Keratinocyte (primary cell): ENCODE measurements around the gene RASA3. TPM values are rescaled to one million over a fixed set of nuclear protein-coding genes. Genes with fewer than 3 reads are reported as not detected.

Experiments
- DNase-seq: peaks from one replicate; pipeline ENCODE4 v3.0.0-alpha.2; 2011; ENCODE audit warnings: low read depth, missing footprints, low spot score
- FAIRE-seq: peaks from 2 replicates; lab custom pipeline; 2011; peaks lifted over from hg19 to GRCh38; lab: Jason Lieb, UNC
- H2AFZ ChIP-seq: 2 replicates; pipeline ENCODE4 v1.6.0; 2012; ENCODE audit warnings: low read length, control low read depth, inconsistent platforms; ENCODE audit not compliant: control insufficient read depth
- H3K27ac ChIP-seq: 2 replicates; pipeline ENCODE4 v1.5.1; 2011; ENCODE audit warnings: low read length; ENCODE audit not compliant: control insufficient read depth, insufficient read depth
- H3K27me3 ChIP-seq: 3 replicates; pipeline ENCODE4 v1.6.0; 2011; ENCODE audit warnings: low read length; ENCODE audit not compliant: control insufficient read depth, insufficient read depth; ENCODE audit errors: extremely low read depth
- H3K36me3 ChIP-seq, 2 experiments: 2 replicates in 1 of 2; 3 replicates in 1 of 2; pipeline ENCODE4 v1.5.1; 2011; ENCODE audit warnings: low read length in 2 of 2, mild to moderate bottlenecking in 1 of 2; ENCODE audit not compliant: control insufficient read depth in 2 of 2, insufficient read depth in 2 of 2; ENCODE audit errors: extremely low read depth in 1 of 2
- H3K4me1 ChIP-seq: 3 replicates; pipeline ENCODE4 v1.5.1; 2011; ENCODE audit warnings: low read length; ENCODE audit not compliant: control insufficient read depth, insufficient read depth; ENCODE audit errors: extremely low read depth
- H3K4me2 ChIP-seq: 3 replicates; pipeline ENCODE4 v1.6.0; 2011; ENCODE audit warnings: low read depth, low read length; ENCODE audit not compliant: control insufficient read depth, insufficient read depth; ENCODE audit errors: extremely low read depth
- H3K4me3 ChIP-seq, 3 experiments: fragments of 200-600 bp in 1 of 3; sonication (generic) in 1 of 3; 2 replicates in 2 of 3; 3 replicates in 1 of 3; pipeline ENCODE4 v1.5.1; 2011 to 2016; ENCODE audit warnings: low read length in 3 of 3, mild to moderate bottlenecking in 3 of 3, control low read depth in 2 of 3, inconsistent platforms in 1 of 3, low read depth in 1 of 3, mixed read lengths in 1 of 3, mixed run types in 1 of 3, moderate library complexity in 1 of 3; ENCODE audit not compliant: control insufficient read depth in 2 of 3, insufficient read depth in 2 of 3; ENCODE audit errors: extremely low read depth in 1 of 3
- H3K79me2 ChIP-seq: 2 replicates; pipeline ENCODE4 v1.6.0; 2012; ENCODE audit warnings: low read length; ENCODE audit not compliant: control insufficient read depth, insufficient read depth
- H3K9ac ChIP-seq: 3 replicates; pipeline ENCODE4 v1.6.0; 2011; ENCODE audit warnings: low read length; ENCODE audit not compliant: control insufficient read depth, insufficient read depth; ENCODE audit errors: extremely low read depth
- H3K9me1 ChIP-seq: 3 replicates; pipeline ENCODE4 v1.6.0; 2011; ENCODE audit warnings: low read length; ENCODE audit not compliant: control insufficient read depth, insufficient read depth; ENCODE audit errors: extremely low read depth
- H3K9me3 ChIP-seq: 2 replicates; pipeline ENCODE4 v1.5.1; 2012; ENCODE audit warnings: low read depth, low read length; ENCODE audit not compliant: control insufficient read depth
- H4K20me1 ChIP-seq: 3 replicates; pipeline ENCODE4 v1.6.0; 2011; ENCODE audit warnings: low read length; ENCODE audit not compliant: control insufficient read depth, insufficient read depth; ENCODE audit errors: extremely low read depth
- CTCF ChIP-seq, 3 experiments: IDR thresholded peaks in 1 of 3; conservative IDR thresholded peaks in 1 of 3; optimal IDR thresholded peaks in 1 of 3; 2 replicates in 2 of 3; 3 replicates in 1 of 3; pipeline versions ENCODE3 to v1.5.1; 2011; ENCODE audit warnings: low read length in 3 of 3, mild to moderate bottlenecking in 3 of 3, moderate library complexity in 2 of 3, control low read depth in 1 of 3, inconsistent platforms in 1 of 3; ENCODE audit not compliant: insufficient read depth in 2 of 3; ENCODE audit errors: extremely low read depth in 1 of 3
- EZH2 ChIP-seq: IDR thresholded peaks from one replicate; pipeline ENCODE4 v1.6.1; 2012; ENCODE audit warnings: inconsistent platforms, mild to moderate bottlenecking, low read length, moderate library complexity
- dilution Hi-C: fragments of 300-500 bp; cut with MboI; formaldehyde crosslinking; loops from one replicate; pipeline ENCODE4 v1.7.0; 2020; ENCODE audit warnings: low sequenced_read_pairs; ENCODE audit not compliant: extremely low pct_ligation_motif_present
- polyA plus RNA-seq, 5 experiments: library from polyadenylated mRNA; depleted of rRNA in 3 of 5; stranded (reverse) in 3 of 5; stranded (forward) in 1 of 5; unstranded in 1 of 5; fragments of >200 nt; gene quantifications; 1 replicate in 1 of 5; 2 replicates in 3 of 5; 3 replicates in 1 of 5; pipeline versions ENCODE4 v1.2.1 to v1.2.3, GENCODE V29; 2011 to 2012; ENCODE audit warnings: missing spikeins in 2 of 5, low read depth in 1 of 5, low replicate concordance in 1 of 5

The RASA3 gene
- polyA plus RNA-seq, 1 donor (not counting 4 experiments of a cell fraction or from before 2014, with no cell fraction given) = 4.1 TPM

- Histone ChIP-seq H3K4me1 (no peaks in the 10 kb centered on the region), H3K36me3 (no peaks in the 10 kb centered on the region), H4K20me1 (no peaks in the 10 kb centered on the region), H2AFZ (no peak overlapping the region), H3K27me3 (peaks cover under 1% of the 10 kb centered on the region), H3K9me1 (no peaks in the 10 kb centered on the region), H3K79me2 (no peaks in the 10 kb centered on the region), H3K27ac (no peak overlapping the region), H3K9ac (no peak overlapping the region), H3K9me3 (no peaks in the 10 kb centered on the region), H3K4me2 (no peak overlapping the region), H3K4me3 (no peak overlapping the region)
- TF ChIP-seq EZH2 (no peak), CTCF (optimal IDR thresholded peaks at IDR 0.05 in 1 of 3, IDR thresholded peaks at IDR 0.05 in 1 of 3, conservative IDR thresholded peaks at IDR 0.05 in 1 of 3; ENCODE audit: extremely low read depth in 1 of 3, insufficient read depth in 2 of 3, low read length in 3 of 3) (no peak)
- FAIRE-seq (no peak), DNase-seq (no peak)
- dilution Hi-C loops = no loop called here
Observed at GRCh38 chr13:114029866-114030625, 102.4 kb downstream of the RASA3 start.

GRCh38 chr13:114027826-114028225 lies 104.6 kb downstream of the RASA3 start:
- Histone ChIP-seq H3K4me1 (no peaks in the 10 kb centered on the region), H3K4me2 (no peak overlapping the region), H3K9ac (no peak overlapping the region), H3K4me3 (no peak overlapping the region), H3K36me3 (no peaks in the 10 kb centered on the region), H2AFZ (no peak overlapping the region), H3K27ac (no peak overlapping the region), H3K9me3 (no peaks in the 10 kb centered on the region), H4K20me1 (no peaks in the 10 kb centered on the region), H3K27me3 (no peaks in the 10 kb centered on the region), H3K9me1 (no peaks in the 10 kb centered on the region), H3K79me2 (no peaks in the 10 kb centered on the region)
- dilution Hi-C loops = no loop called here
- DNase-seq (no peak), FAIRE-seq (no peak)
- no peak for TF ChIP-seq EZH2
- no peak for TF ChIP-seq CTCF (optimal IDR thresholded peaks at IDR 0.05 in 1 of 3, IDR thresholded peaks at IDR 0.05 in 1 of 3, conservative IDR thresholded peaks at IDR 0.05 in 1 of 3; ENCODE audit: extremely low read depth in 1 of 3, insufficient read depth in 2 of 3, low read length in 3 of 3)
